Peyer's patch (tissue), 4 donors: ENCODE data around the gene PIK3R3. TPM values are rescaled to one million over a fixed set of nuclear protein-coding genes. Genes with fewer than 3 reads are reported as not detected.

Source experiments
- DNase-seq, 3 donors: peaks; one replicate each; pipeline ENCODE4 v3.0.0-alpha.2; 2017 to 2019
- H3K27ac ChIP-seq, 4 donors: fragments of 200-600 bp; sonication (generic); one replicate each; pipeline ENCODE4 v1.5.1; 2016 to 2019
- H3K27me3 ChIP-seq, 2 donors: fragments of 200-600 bp; sonication (generic); one replicate each; pipeline ENCODE4 v1.5.1; 2019
- H3K36me3 ChIP-seq, 3 donors: fragments of 200-600 bp; sonication (generic); one replicate each; pipeline ENCODE4 v1.5.1; 2016 to 2019
- H3K4me1 ChIP-seq, 4 donors: fragments of 200-600 bp; sonication (generic); one replicate each; pipeline ENCODE4 v1.5.1; 2016 to 2019
- H3K4me3 ChIP-seq, 4 donors: fragments of 200-600 bp; sonication (generic); 1 replicate in 3 of 4; 2 replicates in 1 of 4; pipeline ENCODE4 v1.5.1; 2016 to 2019; ENCODE audit warnings: mild to moderate bottlenecking in 1 of 4
- H3K9me3 ChIP-seq, 4 donors: fragments of 200-600 bp; sonication (generic); one replicate each; pipeline ENCODE4 v1.5.1; 2016 to 2019; ENCODE audit warnings: mild to moderate bottlenecking in 1 of 4
- POLR2A ChIP-seq, 2 donors: fragments of 450-650 bp; IDR thresholded peaks; one replicate each; pipeline ENCODE4 v1.5.1; 2017; ENCODE audit warnings: antibody characterized with exemption in 2 of 2, mild to moderate bottlenecking in 2 of 2, moderate library complexity in 2 of 2
- total RNA-seq, 4 donors: library from RNA; depleted of rRNA; stranded (reverse); fragments of >200 nt; gene quantifications; one replicate each; pipeline ENCODE4 v1.1.0, GENCODE V29; 2016
- TF ChIP-seq, protein P1 (sequence below), 6 experiments: fragments of 450-650 bp in 4 of 6; fragments of 200-600 bp in 2 of 6; sonication (generic) in 1 of 6; IDR thresholded peaks; one replicate each; pipeline ENCODE4 v1.5.1; 2017 to 2019; ENCODE audit warnings: antibody characterized with exemption in 6 of 6, mild to moderate bottlenecking in 3 of 6, moderate library complexity in 1 of 6

Gene PIK3R3
- total RNA-seq, 4 donors from 2014 or later = 2.8 to 12.4 (median 6.4) TPM

DNA sequence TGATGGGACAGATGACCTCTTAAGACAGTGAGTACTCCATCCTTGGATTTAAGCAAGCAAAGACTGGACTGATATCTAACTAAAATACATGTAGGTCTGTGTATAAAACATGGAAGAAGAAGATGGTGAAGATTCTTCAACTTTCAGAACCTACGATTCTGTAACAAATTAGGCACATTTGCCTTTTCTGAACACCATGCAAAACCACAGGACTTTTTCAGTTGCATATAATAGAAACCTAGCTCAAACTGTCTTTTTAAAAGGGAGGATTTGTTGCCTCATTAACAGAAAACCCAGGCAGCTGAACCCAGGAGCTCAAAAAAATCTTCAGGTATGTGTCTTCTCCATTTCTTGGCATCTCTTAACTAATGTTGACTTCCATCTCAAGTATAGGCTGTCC lies 27.8 kb upstream of the PIK3R3 start:
- no peak overlapping the region for H3K4me3 ChIP-seq
- H3K4me1 ChIP-seq = no peaks in the 10 kb centered on the region
- H3K36me3 ChIP-seq = no peaks in the 10 kb centered on the region
- TF ChIP-seq POLR2A (IDR thresholded peaks at IDR 0.05) = no peak
- TF ChIP-seq, protein P1, sequence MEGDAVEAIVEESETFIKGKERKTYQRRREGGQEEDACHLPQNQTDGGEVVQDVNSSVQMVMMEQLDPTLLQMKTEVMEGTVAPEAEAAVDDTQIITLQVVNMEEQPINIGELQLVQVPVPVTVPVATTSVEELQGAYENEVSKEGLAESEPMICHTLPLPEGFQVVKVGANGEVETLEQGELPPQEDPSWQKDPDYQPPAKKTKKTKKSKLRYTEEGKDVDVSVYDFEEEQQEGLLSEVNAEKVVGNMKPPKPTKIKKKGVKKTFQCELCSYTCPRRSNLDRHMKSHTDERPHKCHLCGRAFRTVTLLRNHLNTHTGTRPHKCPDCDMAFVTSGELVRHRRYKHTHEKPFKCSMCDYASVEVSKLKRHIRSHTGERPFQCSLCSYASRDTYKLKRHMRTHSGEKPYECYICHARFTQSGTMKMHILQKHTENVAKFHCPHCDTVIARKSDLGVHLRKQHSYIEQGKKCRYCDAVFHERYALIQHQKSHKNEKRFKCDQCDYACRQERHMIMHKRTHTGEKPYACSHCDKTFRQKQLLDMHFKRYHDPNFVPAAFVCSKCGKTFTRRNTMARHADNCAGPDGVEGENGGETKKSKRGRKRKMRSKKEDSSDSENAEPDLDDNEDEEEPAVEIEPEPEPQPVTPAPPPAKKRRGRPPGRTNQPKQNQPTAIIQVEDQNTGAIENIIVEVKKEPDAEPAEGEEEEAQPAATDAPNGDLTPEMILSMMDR (IDR thresholded peaks at IDR 0.05) = no peak
- no peak overlapping the region for H3K27ac ChIP-seq
- DNase-seq = no peak
- no peaks in the 10 kb centered on the region for H3K27me3 ChIP-seq
- H3K9me3 ChIP-seq = no peaks in the 10 kb centered on the region

DNA sequence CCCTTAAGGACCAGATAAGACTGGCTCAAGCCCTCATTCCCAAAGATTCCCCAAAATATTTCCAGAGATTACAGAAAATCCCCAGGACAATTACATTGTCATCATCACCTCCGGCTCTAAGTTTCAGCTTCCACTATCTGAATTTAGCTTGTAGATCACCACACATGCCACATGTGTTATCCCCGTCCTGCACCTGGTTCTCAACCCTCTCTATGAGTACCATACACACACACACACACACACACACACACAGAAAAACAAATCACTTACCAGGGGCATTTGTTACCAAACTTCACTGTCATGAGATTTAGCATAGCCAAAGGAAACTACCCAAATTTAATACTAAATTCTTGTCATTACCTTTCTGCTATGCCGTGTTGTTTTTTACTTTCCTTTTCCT lies 27.1 kb upstream of the PIK3R3 start:
- TF ChIP-seq, protein P1 (IDR thresholded peaks at IDR 0.05) = no peak
- no peaks in the 10 kb centered on the region for H3K27me3 ChIP-seq
- DNase-seq = peak in 1 of 3 donors; percentile 5
- H3K9me3 ChIP-seq = no peaks in the 10 kb centered on the region
- no peak overlapping the region for H3K4me3 ChIP-seq
- no peaks in the 10 kb centered on the region for H3K36me3 ChIP-seq
- no peak overlapping the region for H3K27ac ChIP-seq
- H3K4me1 ChIP-seq = no peaks in the 10 kb centered on the region

DNA sequence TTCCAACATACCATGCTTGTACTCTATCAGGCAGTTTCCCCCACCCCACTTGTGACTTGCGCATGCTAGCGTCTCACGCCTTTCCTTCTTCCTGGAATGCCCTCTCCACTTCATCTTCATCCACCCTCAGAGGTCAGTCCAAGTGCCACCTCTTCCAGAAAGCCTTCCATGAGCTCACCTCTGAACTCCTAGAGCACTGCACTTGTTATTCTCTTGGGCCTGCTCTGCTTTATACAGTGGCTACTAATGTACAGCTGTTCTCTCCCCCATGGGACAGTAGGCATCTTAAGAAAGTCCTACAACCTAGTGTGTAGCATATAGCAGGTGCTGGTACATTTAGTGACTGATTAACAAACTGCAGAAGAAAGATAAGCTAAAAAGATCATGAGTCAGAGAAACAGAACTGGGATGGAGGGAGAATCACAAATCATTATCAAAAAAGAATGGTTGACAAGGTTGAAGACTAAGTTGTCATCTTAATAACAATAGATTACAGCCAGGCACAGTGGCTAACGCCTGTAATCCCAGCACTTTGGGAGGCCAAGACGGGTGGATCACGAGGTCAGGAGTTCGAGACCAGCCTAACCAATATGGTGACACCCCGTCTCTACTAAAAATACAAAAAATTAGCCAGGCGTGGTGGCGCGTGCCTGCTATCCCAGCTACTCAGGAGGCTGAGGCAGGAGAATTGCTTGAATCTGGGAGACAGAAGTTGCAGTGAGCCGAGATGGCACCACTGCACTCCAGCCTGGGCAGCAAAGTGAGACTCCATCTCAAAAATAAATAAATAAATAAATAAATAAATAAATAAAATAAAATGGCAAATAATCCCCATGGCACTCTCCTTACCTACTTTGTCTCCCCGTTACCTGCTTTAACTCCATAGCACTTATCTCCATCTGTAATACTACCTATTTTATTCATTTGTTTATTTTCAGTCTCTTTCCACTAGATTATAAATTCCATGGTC lies 26.2 kb upstream of the PIK3R3 start:
- no peaks in the 10 kb centered on the region for H3K9me3 ChIP-seq
- H3K4me3 ChIP-seq = no peak overlapping the region
- no peaks in the 10 kb centered on the region for H3K36me3 ChIP-seq
- no peaks in the 10 kb centered on the region for H3K4me1 ChIP-seq
- H3K27me3 ChIP-seq = no peaks in the 10 kb centered on the region
- H3K27ac ChIP-seq = no peak overlapping the region
- DNase-seq = no peak
- TF ChIP-seq, protein P1 (IDR thresholded peaks at IDR 0.05) = no peak
- TF ChIP-seq POLR2A (IDR thresholded peaks at IDR 0.05) = no peak

DNA sequence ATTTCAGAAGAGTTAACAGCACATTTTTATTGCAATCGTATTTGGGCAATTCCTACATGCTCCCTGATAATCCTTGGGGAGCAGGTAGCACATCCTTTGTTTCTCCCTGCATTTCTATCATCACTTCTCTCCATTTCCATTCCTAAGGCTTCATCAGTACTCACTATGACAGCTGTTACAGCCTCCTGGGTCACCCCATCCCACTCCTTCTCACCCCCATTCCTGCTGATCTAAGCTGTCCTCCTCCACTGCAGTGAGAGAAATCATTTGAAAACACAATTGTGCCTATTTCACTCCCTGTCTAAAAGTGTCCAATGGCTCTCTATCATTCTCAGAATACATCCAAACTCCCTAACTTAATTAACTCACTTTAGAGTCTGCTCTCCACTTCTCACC lies 25.5 kb upstream of the PIK3R3 start:
- Histone ChIP-seq H3K9me3 (no peaks in the 10 kb centered on the region), H3K4me1 (no peaks in the 10 kb centered on the region), H3K36me3 (no peaks in the 10 kb centered on the region), H3K4me3 (no peak overlapping the region), H3K27ac (no peak overlapping the region), H3K27me3 (no peaks in the 10 kb centered on the region)
- no peak for TF ChIP-seq POLR2A (IDR thresholded peaks at IDR 0.05)
- TF ChIP-seq, protein P1 (IDR thresholded peaks at IDR 0.05) = no peak
- no peak for DNase-seq

DNA sequence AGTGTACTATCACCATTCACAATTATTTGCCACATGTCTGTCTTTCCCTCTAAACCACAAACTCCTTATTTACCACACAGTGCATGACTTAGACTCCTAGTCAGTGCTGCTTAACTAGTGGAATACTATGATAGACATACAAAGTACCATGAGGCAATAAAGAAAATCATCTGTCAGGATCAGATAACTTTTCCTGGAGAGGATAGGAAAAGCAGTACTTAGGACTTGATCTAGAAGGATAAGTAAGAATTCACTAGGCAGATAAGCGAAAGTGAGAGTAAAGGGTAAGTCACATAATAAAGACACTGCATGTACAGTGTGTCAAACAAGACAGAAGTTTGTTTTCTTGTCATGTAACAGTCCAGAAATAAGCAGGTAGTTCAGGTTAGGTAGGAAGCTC lies 21.3 kb upstream of the PIK3R3 start:
- H3K27ac ChIP-seq = no peak overlapping the region
- H3K4me3 ChIP-seq = no peak overlapping the region
- no peak for DNase-seq
- TF ChIP-seq, protein P1 (IDR thresholded peaks at IDR 0.05) = no peak
- no peaks in the 10 kb centered on the region for H3K27me3 ChIP-seq
- H3K4me1 ChIP-seq = no peaks in the 10 kb centered on the region
- no peaks in the 10 kb centered on the region for H3K9me3 ChIP-seq
- no peaks in the 10 kb centered on the region for H3K36me3 ChIP-seq
